Smooth muscle cell (in vitro differentiated cells): Measurements from ENCODE around the gene MTUS2. TPM values are rescaled to one million over a fixed set of nuclear protein-coding genes. Genes with fewer than 3 reads are reported as not detected.

Experiments used
- DNase-seq: peaks from one replicate; lab custom pipeline; 2025; ENCODE audit not compliant: unreplicated experiment; lab: John Stamatoyannopoulos, UW
- H2AFZ ChIP-seq: fragments of 200-600 bp; sonication (generic); 2 replicates; pipeline ENCODE4 v1.6.0; 2016; ENCODE audit warnings: antibody characterized with exemption, low read depth, mild to moderate bottlenecking
- H3F3A ChIP-seq: fragments of 200-600 bp; sonication (generic); 2 replicates; pipeline ENCODE4 v1.6.0; 2017; ENCODE audit warnings: antibody characterized with exemption, low read depth
- H3K27ac ChIP-seq: fragments of 200-600 bp; sonication (generic); 2 replicates; pipeline ENCODE4 v1.5.1; 2016; ENCODE audit warnings: low read depth, mild to moderate bottlenecking
- H3K27me3 ChIP-seq: fragments of 200-600 bp; sonication (generic); 2 replicates; pipeline ENCODE4 v1.6.1; 2016; ENCODE audit warnings: low read depth, mild to moderate bottlenecking
- H3K36me3 ChIP-seq: fragments of 200-600 bp; sonication (generic); 2 replicates; pipeline ENCODE4 v1.5.1; 2016; ENCODE audit warnings: low read depth
- H3K4me1 ChIP-seq: fragments of 200-600 bp; sonication (generic); 2 replicates; pipeline ENCODE4 v1.5.1; 2016; ENCODE audit warnings: low read depth
- H3K4me2 ChIP-seq: fragments of 200-600 bp; sonication (generic); 2 replicates; pipeline ENCODE4 v1.6.0; 2016; ENCODE audit warnings: mild to moderate bottlenecking
- H3K4me3 ChIP-seq: fragments of 200-600 bp; sonication (generic); 2 replicates; pipeline ENCODE4 v1.5.1; 2016; ENCODE audit warnings: mild to moderate bottlenecking
- H3K79me2 ChIP-seq: fragments of 200-600 bp; sonication (generic); 2 replicates; pipeline ENCODE4 v1.6.0; 2016; ENCODE audit warnings: low read depth, mild to moderate bottlenecking
- H3K9ac ChIP-seq: fragments of 200-600 bp; sonication (generic); 2 replicates; pipeline ENCODE4 v1.6.0; 2016; ENCODE audit warnings: low read depth
- H3K9me3 ChIP-seq: fragments of 200-600 bp; sonication (generic); replicated peaks from 2 replicates; pipeline ENCODE4 v1.5.1; 2016; ENCODE audit warnings: low read depth
- H4K20me1 ChIP-seq: fragments of 200-600 bp; sonication (generic); 2 replicates; pipeline ENCODE4 v1.6.0; 2016; ENCODE audit warnings: low read depth
- CTCF ChIP-seq: fragments of 200-600 bp; sonication (generic); IDR thresholded peaks from 2 replicates; pipeline ENCODE4 v1.5.1; 2017; ENCODE audit warnings: borderline replicate concordance, mild to moderate bottlenecking, antibody characterized with exemption; ENCODE audit not compliant: insufficient read depth, poor library complexity, severe bottlenecking
- WGBS: methylation state at CpG from one replicate; pipeline ENCODE4 v1.1.7; 2016; ENCODE audit warnings: low lambda C conversion rate; 5-methylcytosine and 5-hydroxymethylcytosine counted together
- polyA plus RNA-seq: library from polyadenylated mRNA; unstranded; fragments of >200 nt; fragmentation: Nextera tagmentation; extraction: Ambion mirVana; gene quantifications from 2 replicates; pipeline ENCODE4 v1.2.1, GENCODE V29; 2016
- total RNA-seq: library from RNA; depleted of rRNA; stranded (reverse); fragments of >200 nt; gene quantifications from 2 replicates; pipeline ENCODE4 v1.2.3, GENCODE V29; 2014

Gene MTUS2
- total and polyA plus RNA-seq, 2 experiments from 2014 or later, result 0.06 to 0.63 TPM

GRCh38 chr13:29164116-29164515 is 344.0 kb downstream of the MTUS2 start:
- H3F3A ChIP-seq, result peaks cover 7% of the 10 kb centered on the region
- H3K27ac ChIP-seq, result no peak overlapping the region
- no peak for DNase-seq
- H3K36me3 ChIP-seq, result no peaks in the 10 kb centered on the region
- H3K4me1 ChIP-seq, result peaks cover 5% of the 10 kb centered on the region
- H3K27me3 ChIP-seq, result no peaks in the 10 kb centered on the region
- H3K4me2 ChIP-seq, result no peak overlapping the region
- H3K9me3 ChIP-seq, result no peaks in the 10 kb centered on the region
- no peaks in the 10 kb centered on the region for H4K20me1 ChIP-seq
- H3K79me2 ChIP-seq, result no peaks in the 10 kb centered on the region
- TF ChIP-seq CTCF, result no peak
- 94% methylated on average over 7 of the region's 7 CpGs for WGBS
- no peak overlapping the region for H3K4me3 ChIP-seq
- no peak overlapping the region for H2AFZ ChIP-seq
- H3K9ac ChIP-seq, result no peak overlapping the region

- Histone ChIP-seq H3K4me3 (no peak overlapping the region), H3K27ac (no peak overlapping the region), H3K9me3 (no peaks in the 10 kb centered on the region), H3K9ac (no peak overlapping the region), H3K4me1 (peaks cover 5% of the 10 kb centered on the region), H3K27me3 (no peaks in the 10 kb centered on the region), H3K36me3 (no peaks in the 10 kb centered on the region), H3K4me2 (no peak overlapping the region), H3K79me2 (no peaks in the 10 kb centered on the region), H4K20me1 (no peaks in the 10 kb centered on the region), H3F3A (peaks cover 7% of the 10 kb centered on the region), H2AFZ (no peak overlapping the region)
- no peak for TF ChIP-seq CTCF
- 61% methylated on average over 3 of the region's 3 CpGs for WGBS
- no peak for DNase-seq
These were observed 345.1 kb downstream of the MTUS2 start for GRCh38 chr13:29165216-29165615.

DNA sequence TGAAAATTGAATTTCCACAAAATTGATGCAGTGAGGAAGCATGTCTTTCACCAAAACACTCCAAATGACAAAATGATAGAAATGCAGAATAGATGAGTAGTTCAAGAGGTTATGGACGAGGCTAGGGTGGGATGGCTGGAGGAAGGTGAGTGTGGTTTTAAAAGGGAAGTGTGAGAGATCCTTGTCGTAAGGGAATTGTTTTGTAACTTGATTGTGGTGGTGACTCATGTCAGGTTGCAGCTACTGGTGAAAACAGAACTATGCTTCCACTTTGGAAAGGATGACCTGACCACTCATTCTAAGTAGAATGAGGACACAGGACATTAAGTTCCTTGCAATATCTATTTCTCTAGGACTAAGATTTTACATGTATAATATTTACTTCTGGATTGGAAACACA is 345.7 kb downstream of the MTUS2 start:
- no peak overlapping the region for H3K4me2 ChIP-seq
- H3K27ac ChIP-seq, result no peak overlapping the region
- H3K27me3 ChIP-seq, result no peaks in the 10 kb centered on the region
- H3K36me3 ChIP-seq, result no peaks in the 10 kb centered on the region
- no peak overlapping the region for H3K9ac ChIP-seq
- DNase-seq, result no peak
- H2AFZ ChIP-seq, result no peak overlapping the region
- no peaks in the 10 kb centered on the region for H4K20me1 ChIP-seq
- H3F3A ChIP-seq, result peaks cover 7% of the 10 kb centered on the region
- no peak for TF ChIP-seq CTCF
- 47% methylated on average over 2 of the region's 2 CpGs for WGBS
- H3K4me3 ChIP-seq, result no peak overlapping the region
- no peaks in the 10 kb centered on the region for H3K9me3 ChIP-seq
- peaks cover 5% of the 10 kb centered on the region for H3K4me1 ChIP-seq
- no peaks in the 10 kb centered on the region for H3K79me2 ChIP-seq

- no peaks in the 10 kb centered on the region for H3K4me1 ChIP-seq
- H3K27ac ChIP-seq, result no peak overlapping the region
- 95% methylated on average over 4 of the region's 4 CpGs for WGBS
- no peak overlapping the region for H3K9ac ChIP-seq
- H3K9me3 ChIP-seq, result no peaks in the 10 kb centered on the region
- H2AFZ ChIP-seq, result no peak overlapping the region
- no peak for DNase-seq
- TF ChIP-seq CTCF, result no peak
- no peaks in the 10 kb centered on the region for H4K20me1 ChIP-seq
- no peak overlapping the region for H3K4me2 ChIP-seq
- no peaks in the 10 kb centered on the region for H3K27me3 ChIP-seq
- no peaks in the 10 kb centered on the region for H3F3A ChIP-seq
- no peaks in the 10 kb centered on the region for H3K36me3 ChIP-seq
- H3K79me2 ChIP-seq, result no peaks in the 10 kb centered on the region
- H3K4me3 ChIP-seq, result no peak overlapping the region
These were observed 350.4 kb downstream of the MTUS2 start for GRCh38 chr13:29170436-29171082.
